K562 (cell line): ENCODE data around the gene KRTAP4-8. TPM values are rescaled to one million over a fixed set of nuclear protein-coding genes. Genes with fewer than 3 reads are reported as not detected.

ENCODE experiments used
- MCM5 ChIP-seq: fragments of 450-650 bp; IDR thresholded peaks from 2 replicates; pipeline ENCODE4 v1.6.1; 2016; ENCODE audit warnings: low read depth
- MGA ChIP-seq: fragments of 450-650 bp; IDR thresholded peaks from 2 replicates; pipeline ENCODE4 v1.6.1; 2016; ENCODE audit warnings: mild to moderate bottlenecking, moderate library complexity
- NFIX ChIP-seq: fragments of 250-450 bp; sonication (Bioruptor Pico); IDR thresholded peaks from 2 replicates; pipeline ENCODE4 v1.4.0; 2020; ENCODE audit warnings: low read depth, mild to moderate bottlenecking, moderate library complexity
- USF2 ChIP-seq: sonication (generic); formaldehyde crosslinking; IDR thresholded peaks from 2 replicates; pipeline ENCODE4 v1.5.0; 2020; ENCODE audit warnings: missing genetic modification reagents
- ZC3H11A ChIP-seq: IDR thresholded peaks from 2 replicates; pipeline ENCODE4 v1.6.1; 2012; ENCODE audit warnings: low read depth, low read length, improper control_type of control experiment
- polyA plus RNA-seq, 8 experiments: library from polyadenylated mRNA; depleted of rRNA in 4 of 8; stranded (reverse) in 5 of 8; unstranded in 3 of 8; fragments of >200 nt; fragmentation: Nextera tagmentation in 2 of 8; fragmentation: Illumina TruSeq in 1 of 8; extraction: Ambion mirVana in 2 of 8; extraction: Trizol in 1 of 8; gene quantifications; 2 replicates each; pipeline versions ENCODE4 v1.2.1 to v1.2.3, GENCODE V29; 2011 to 2014; ENCODE audit warnings: inconsistent platforms in 1 of 8, missing spikeins in 1 of 8
- total RNA-seq, 7 experiments: library from RNA; depleted of rRNA in 6 of 7; stranded (reverse); fragments of >200 nt in 6 of 7; fragmentation: Illumina TruSeq in 2 of 7; extraction: Trizol in 2 of 7; gene quantifications; 2 replicates each; pipeline versions ENCODE4 v1.2.1 to v1.2.3, GENCODE V29; 2011 to 2021; ENCODE audit warnings: low replicate concordance in 1 of 7
- TF ChIP-seq, protein P1 (sequence below): fragments of 450-650 bp; IDR thresholded peaks from 2 replicates; pipeline ENCODE4 v1.6.1; 2016; ENCODE audit warnings: mild to moderate bottlenecking

The KRTAP4-8 gene
- total and polyA plus RNA-seq, 9 of the 15 experiments (the other 6 are each of a cell fraction or from before 2014, with no cell fraction given), result not detected

DNA sequence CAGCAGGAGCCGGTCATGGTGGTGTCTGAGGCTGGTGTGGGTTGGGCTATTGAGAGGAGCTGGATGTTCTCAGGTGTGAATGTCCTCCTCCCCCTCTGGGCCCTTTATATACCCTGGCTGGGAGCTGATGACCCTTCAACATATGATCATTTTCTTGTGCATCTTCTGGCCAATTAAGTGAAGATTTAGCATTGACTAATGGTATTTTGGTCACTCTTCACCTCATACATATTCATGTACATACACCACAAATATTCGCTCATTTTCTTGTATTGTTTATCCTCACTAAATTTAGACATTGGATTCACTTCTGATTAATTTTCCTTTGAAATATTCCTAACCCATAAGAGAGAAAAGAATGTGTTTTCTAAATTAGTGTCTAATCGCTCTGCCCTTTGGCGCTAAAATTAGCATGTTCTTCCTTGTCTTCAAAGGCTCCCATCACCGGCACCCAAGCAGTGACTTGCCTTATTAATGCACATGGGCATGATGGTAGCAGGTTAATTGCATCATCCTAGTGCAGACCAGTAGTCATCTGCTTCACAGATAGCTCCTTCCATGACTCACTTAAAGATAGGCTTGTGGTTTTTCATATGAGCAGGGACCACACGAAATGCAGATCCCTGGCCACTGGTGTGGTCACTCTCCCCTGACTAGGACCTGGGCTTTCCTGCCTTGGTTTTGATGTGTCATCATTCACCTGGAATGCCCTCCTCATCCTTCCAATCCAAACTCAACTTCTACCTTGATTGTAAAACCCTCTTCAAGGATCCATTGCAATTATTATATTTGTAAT, 31.9 kb downstream of the KRTAP4-8 start, which contains the start of gene KRTAP2-4 (continued):
- TF ChIP-seq, protein P1, sequence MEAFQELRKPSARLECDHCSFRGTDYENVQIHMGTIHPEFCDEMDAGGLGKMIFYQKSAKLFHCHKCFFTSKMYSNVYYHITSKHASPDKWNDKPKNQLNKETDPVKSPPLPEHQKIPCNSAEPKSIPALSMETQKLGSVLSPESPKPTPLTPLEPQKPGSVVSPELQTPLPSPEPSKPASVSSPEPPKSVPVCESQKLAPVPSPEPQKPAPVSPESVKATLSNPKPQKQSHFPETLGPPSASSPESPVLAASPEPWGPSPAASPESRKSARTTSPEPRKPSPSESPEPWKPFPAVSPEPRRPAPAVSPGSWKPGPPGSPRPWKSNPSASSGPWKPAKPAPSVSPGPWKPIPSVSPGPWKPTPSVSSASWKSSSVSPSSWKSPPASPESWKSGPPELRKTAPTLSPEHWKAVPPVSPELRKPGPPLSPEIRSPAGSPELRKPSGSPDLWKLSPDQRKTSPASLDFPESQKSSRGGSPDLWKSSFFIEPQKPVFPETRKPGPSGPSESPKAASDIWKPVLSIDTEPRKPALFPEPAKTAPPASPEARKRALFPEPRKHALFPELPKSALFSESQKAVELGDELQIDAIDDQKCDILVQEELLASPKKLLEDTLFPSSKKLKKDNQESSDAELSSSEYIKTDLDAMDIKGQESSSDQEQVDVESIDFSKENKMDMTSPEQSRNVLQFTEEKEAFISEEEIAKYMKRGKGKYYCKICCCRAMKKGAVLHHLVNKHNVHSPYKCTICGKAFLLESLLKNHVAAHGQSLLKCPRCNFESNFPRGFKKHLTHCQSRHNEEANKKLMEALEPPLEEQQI, result no peak
- TF ChIP-seq MGA (peak; percentile 95), NFIX (CRISPR knock-in tag) (no peak), ZC3H11A (no peak), USF2 (CRISPR knock-in tag) (no peak), MCM5 (no peak)
